ENCODE results near the gene ASTN2. TPM values are rescaled to one million over a fixed set of nuclear protein-coding genes. Genes with fewer than 3 reads are reported as not detected.

The ASTN2 gene
- total RNA-seq, 1 donor from 2014 or later = 12.2 TPM

- no peak for DNase-seq (ENCODE audit: low read depth)
- TF ChIP-seq, protein P1, sequence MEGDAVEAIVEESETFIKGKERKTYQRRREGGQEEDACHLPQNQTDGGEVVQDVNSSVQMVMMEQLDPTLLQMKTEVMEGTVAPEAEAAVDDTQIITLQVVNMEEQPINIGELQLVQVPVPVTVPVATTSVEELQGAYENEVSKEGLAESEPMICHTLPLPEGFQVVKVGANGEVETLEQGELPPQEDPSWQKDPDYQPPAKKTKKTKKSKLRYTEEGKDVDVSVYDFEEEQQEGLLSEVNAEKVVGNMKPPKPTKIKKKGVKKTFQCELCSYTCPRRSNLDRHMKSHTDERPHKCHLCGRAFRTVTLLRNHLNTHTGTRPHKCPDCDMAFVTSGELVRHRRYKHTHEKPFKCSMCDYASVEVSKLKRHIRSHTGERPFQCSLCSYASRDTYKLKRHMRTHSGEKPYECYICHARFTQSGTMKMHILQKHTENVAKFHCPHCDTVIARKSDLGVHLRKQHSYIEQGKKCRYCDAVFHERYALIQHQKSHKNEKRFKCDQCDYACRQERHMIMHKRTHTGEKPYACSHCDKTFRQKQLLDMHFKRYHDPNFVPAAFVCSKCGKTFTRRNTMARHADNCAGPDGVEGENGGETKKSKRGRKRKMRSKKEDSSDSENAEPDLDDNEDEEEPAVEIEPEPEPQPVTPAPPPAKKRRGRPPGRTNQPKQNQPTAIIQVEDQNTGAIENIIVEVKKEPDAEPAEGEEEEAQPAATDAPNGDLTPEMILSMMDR (IDR thresholded peaks at IDR 0.05; ENCODE audit: insufficient read depth, low read length, poor library complexity, severe bottlenecking) = no peak
- H3K36me3 ChIP-seq (ENCODE audit: control insufficient read depth, insufficient read depth, low read length) = no peaks in the 10 kb centered on the region
- no peaks in the 10 kb centered on the region for H3K27me3 ChIP-seq (ENCODE audit: control insufficient read depth, insufficient read depth, low read length)
- H3K4me3 ChIP-seq (ENCODE audit: low read depth, low read length) = no peak overlapping the region
These were observed 995.7 kb downstream of the ASTN2 start for GRCh38 chr9:116419181-116419580.

- Histone ChIP-seq H3K27me3 (ENCODE audit: control insufficient read depth, insufficient read depth, low read length) (no peaks in the 10 kb centered on the region), H3K36me3 (ENCODE audit: control insufficient read depth, insufficient read depth, low read length) (no peaks in the 10 kb centered on the region), H3K4me3 (ENCODE audit: low read depth, low read length) (no peak overlapping the region)
- TF ChIP-seq, protein P1 (IDR thresholded peaks at IDR 0.05; ENCODE audit: insufficient read depth, low read length, poor library complexity, severe bottlenecking) = no peak
- DNase-seq (ENCODE audit: low read depth) = peak; percentile 96
These were observed 997.4 kb downstream of the ASTN2 start for GRCh38 chr9:116417464-116417863.

DNA sequence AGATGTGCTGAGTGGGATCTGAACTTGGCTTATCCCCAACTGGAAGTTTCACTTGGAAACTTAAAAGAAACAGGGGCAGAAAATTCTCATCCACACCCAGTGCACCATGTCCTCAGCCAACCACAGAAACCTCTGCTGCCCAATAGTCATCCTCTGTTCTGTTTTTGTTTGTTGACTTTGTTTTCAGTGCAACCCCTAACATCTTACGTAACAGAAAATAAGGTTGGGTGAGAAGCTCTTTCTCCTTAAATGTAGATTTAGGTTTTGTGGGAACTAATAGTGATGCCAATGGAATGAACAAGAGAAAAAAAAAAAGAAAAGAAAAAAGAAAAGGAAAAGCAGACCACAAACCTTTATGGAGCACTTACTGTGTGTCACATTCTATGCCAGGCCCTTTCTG lies 998.4 kb downstream of the ASTN2 start:
- H3K27me3 ChIP-seq (ENCODE audit: control insufficient read depth, insufficient read depth, low read length) = no peaks in the 10 kb centered on the region
- no peak overlapping the region for H3K4me3 ChIP-seq (ENCODE audit: low read depth, low read length)
- DNase-seq (ENCODE audit: low read depth) = no peak
- no peaks in the 10 kb centered on the region for H3K36me3 ChIP-seq (ENCODE audit: control insufficient read depth, insufficient read depth, low read length)
- TF ChIP-seq, protein P1 (IDR thresholded peaks at IDR 0.05; ENCODE audit: insufficient read depth, low read length, poor library complexity, severe bottlenecking) = no peak

- no peak for DNase-seq (ENCODE audit: low read depth)
- Histone ChIP-seq H3K4me3 (ENCODE audit: low read depth, low read length) (no peak overlapping the region), H3K36me3 (ENCODE audit: control insufficient read depth, insufficient read depth, low read length) (no peaks in the 10 kb centered on the region), H3K27me3 (ENCODE audit: control insufficient read depth, insufficient read depth, low read length) (no peaks in the 10 kb centered on the region)
- TF ChIP-seq, protein P1 (IDR thresholded peaks at IDR 0.05; ENCODE audit: insufficient read depth, low read length, poor library complexity, severe bottlenecking) = no peak
These were observed 1000.5 kb downstream of the ASTN2 start for GRCh38 chr9:116414374-116414773.

- DNase-seq (ENCODE audit: low read depth) = no peak
- H3K27me3 ChIP-seq (ENCODE audit: control insufficient read depth, insufficient read depth, low read length) = no peaks in the 10 kb centered on the region
- H3K4me3 ChIP-seq (ENCODE audit: low read depth, low read length) = no peak overlapping the region
- TF ChIP-seq, protein P1 (IDR thresholded peaks at IDR 0.05; ENCODE audit: insufficient read depth, low read length, poor library complexity, severe bottlenecking) = no peak
- no peaks in the 10 kb centered on the region for H3K36me3 ChIP-seq (ENCODE audit: control insufficient read depth, insufficient read depth, low read length)
These were observed 1003.4 kb downstream of the ASTN2 start for GRCh38 chr9:116411506-116411905.

- H3K4me3 ChIP-seq (ENCODE audit: low read depth, low read length) = no peak overlapping the region
- no peak for DNase-seq (ENCODE audit: low read depth)
- H3K27me3 ChIP-seq (ENCODE audit: control insufficient read depth, insufficient read depth, low read length) = no peaks in the 10 kb centered on the region
- H3K36me3 ChIP-seq (ENCODE audit: control insufficient read depth, insufficient read depth, low read length) = no peaks in the 10 kb centered on the region
- TF ChIP-seq, protein P1 (IDR thresholded peaks at IDR 0.05; ENCODE audit: insufficient read depth, low read length, poor library complexity, severe bottlenecking) = no peak
These were observed 1005.2 kb downstream of the ASTN2 start for GRCh38 chr9:116409638-116410037.
